GM23338 (cell line): ENCODE measurements around the gene PTPRS. TPM values are rescaled to one million over a fixed set of nuclear protein-coding genes. Genes with fewer than 3 reads are reported as not detected.

Source experiments
- ATAC-seq: fragments of 200-7000 bp; cut with Tn5 transposase; 3 replicates; pipeline ENCODE4 v1.9.1; 2020
- DNase-seq: peaks from one replicate; pipeline ENCODE4 v3.0.0-alpha.2; 2015; ENCODE audit warnings: low spot score
- H2AFZ ChIP-seq: fragments of 200-600 bp; sonication (generic); 2 replicates; pipeline ENCODE4 v1.8.0; 2016; ENCODE audit warnings: antibody characterized with exemption, mild to moderate bottlenecking, moderate library complexity
- H3F3A ChIP-seq: fragments of 200-600 bp; sonication (generic); replicated peaks from 2 replicates; pipeline ENCODE4 v1.8.0; 2017; ENCODE audit warnings: antibody characterized with exemption, mixed run types, low read depth
- H3K27ac ChIP-seq: fragments of 200-600 bp; sonication (generic); 2 replicates; pipeline ENCODE4 v1.6.1; 2016; ENCODE audit warnings: low read depth
- H3K27me3 ChIP-seq: fragments of 200-600 bp; sonication (generic); 2 replicates; pipeline ENCODE4 v1.8.0; 2016; ENCODE audit warnings: mild to moderate bottlenecking, mixed run types, moderate library complexity; ENCODE audit not compliant: insufficient read depth
- H3K36me3 ChIP-seq: fragments of 200-600 bp; sonication (generic); 2 replicates; pipeline ENCODE4 v1.8.0; 2016; ENCODE audit warnings: mild to moderate bottlenecking; ENCODE audit not compliant: insufficient read depth
- H3K4me1 ChIP-seq: fragments of 200-600 bp; sonication (generic); 2 replicates; pipeline ENCODE4 v1.8.0; 2016; ENCODE audit warnings: mild to moderate bottlenecking, moderate library complexity; ENCODE audit not compliant: insufficient read depth
- H3K4me2 ChIP-seq: fragments of 200-600 bp; sonication (generic); 2 replicates; pipeline ENCODE4 v1.7.1; 2017; ENCODE audit warnings: mixed run types
- H3K4me3 ChIP-seq: fragments of 200-600 bp; sonication (generic); 2 replicates; pipeline ENCODE4 v1.6.1; 2016; ENCODE audit warnings: mixed run types
- H3K79me2 ChIP-seq: fragments of 200-600 bp; sonication (generic); replicated peaks from 2 replicates; pipeline ENCODE4 v1.8.0; 2017; ENCODE audit warnings: mild to moderate bottlenecking; ENCODE audit not compliant: insufficient read depth
- H3K9me2 ChIP-seq: fragments of 200-600 bp; sonication (generic); 2 replicates; pipeline ENCODE4 v1.8.0; 2017; ENCODE audit not compliant: insufficient read depth
- H4K20me1 ChIP-seq: fragments of 200-600 bp; sonication (generic); replicated peaks from 2 replicates; pipeline ENCODE4 v1.8.0; 2017; ENCODE audit warnings: mild to moderate bottlenecking; ENCODE audit not compliant: insufficient read depth
- H3K27ac Mint-ChIP-seq: 2 replicates; pipeline ENCODE4 v1.8.0; 2020; ENCODE audit warnings: inconsistent platforms, mild to moderate bottlenecking, moderate library complexity, mixed read lengths
- H3K27me3 Mint-ChIP-seq: 3 replicates; pipeline ENCODE4 v1.8.0; 2022; ENCODE audit warnings: low read depth, mild to moderate bottlenecking, moderate library complexity, mixed read lengths, inconsistent platforms; ENCODE audit not compliant: insufficient read depth, poor library complexity
- H3K36me3 Mint-ChIP-seq: 3 replicates; pipeline ENCODE4 v1.8.0; 2021; ENCODE audit warnings: low read depth, mild to moderate bottlenecking, inconsistent platforms, moderate library complexity, mixed read lengths
- H3K4me1 Mint-ChIP-seq: 3 replicates; pipeline ENCODE4 v1.8.0; 2020; ENCODE audit warnings: mild to moderate bottlenecking, inconsistent platforms, mixed read lengths
- H3K4me3 Mint-ChIP-seq: 3 replicates; pipeline ENCODE4 v1.8.0; 2021; ENCODE audit warnings: moderate library complexity, mild to moderate bottlenecking, inconsistent platforms, mixed read lengths
- H3K9me3 Mint-ChIP-seq: 3 replicates; pipeline ENCODE4 v1.8.0; 2020; ENCODE audit warnings: moderate library complexity, mild to moderate bottlenecking, inconsistent platforms, mixed read lengths
- CREB1 ChIP-seq: fragments of 250-450 bp; sonication (Bioruptor Pico); IDR thresholded peaks from 2 replicates; pipeline ENCODE4 v1.5.0; 2020; ENCODE audit warnings: low read depth, mild to moderate bottlenecking, moderate library complexity
- EZH2phosphoT487 ChIP-seq: fragments of 200-600 bp; sonication (generic); IDR thresholded peaks from one replicate; pipeline ENCODE4 v1.8.1; 2018; ENCODE audit warnings: antibody characterized with exemption; ENCODE audit not compliant: unreplicated experiment
- NANOG ChIP-seq: IDR thresholded peaks from 2 replicates; pipeline ENCODE4 v1.6.1; 2016; ENCODE audit warnings: antibody characterized with exemption, borderline replicate concordance
- POLR2AphosphoS5 ChIP-seq: IDR thresholded peaks from 2 replicates; pipeline ENCODE4 v1.6.1; 2016; ENCODE audit warnings: antibody characterized with exemption, low read depth
- polyA plus RNA-seq: library from polyadenylated mRNA; unstranded; fragments of >200 nt; fragmentation: Nextera tagmentation; extraction: Ambion mirVana; gene quantifications from 2 replicates; pipeline ENCODE4 v1.2.1, GENCODE V29; 2016
- total RNA-seq: library from RNA; depleted of rRNA; stranded (reverse); fragments of >200 nt; shearing (Covaris generic); gene quantifications from 2 replicates; pipeline ENCODE4 v1.2.3, GENCODE V29; 2014
- TF ChIP-seq, protein P1 (sequence below), 2 experiments: fragments of 200-600 bp in 1 of 2; sonication (generic) in 1 of 2; conservative IDR thresholded peaks; 2 replicates each; pipeline versions ENCODE4 v1.5.1 to v1.6.1; 2016 to 2017; ENCODE audit warnings: antibody characterized with exemption in 2 of 2, low read depth in 2 of 2, mild to moderate bottlenecking in 2 of 2, moderate library complexity in 1 of 2
- TF ChIP-seq, protein P2 (sequence below): IDR thresholded peaks from one replicate; pipeline ENCODE4 v1.6.1; 2018; ENCODE audit warnings: antibody characterized with exemption; ENCODE audit not compliant: unreplicated experiment

The PTPRS gene
- total and polyA plus RNA-seq, 2 experiments from 2014 or later: 20.7 to 290 TPM

DNA sequence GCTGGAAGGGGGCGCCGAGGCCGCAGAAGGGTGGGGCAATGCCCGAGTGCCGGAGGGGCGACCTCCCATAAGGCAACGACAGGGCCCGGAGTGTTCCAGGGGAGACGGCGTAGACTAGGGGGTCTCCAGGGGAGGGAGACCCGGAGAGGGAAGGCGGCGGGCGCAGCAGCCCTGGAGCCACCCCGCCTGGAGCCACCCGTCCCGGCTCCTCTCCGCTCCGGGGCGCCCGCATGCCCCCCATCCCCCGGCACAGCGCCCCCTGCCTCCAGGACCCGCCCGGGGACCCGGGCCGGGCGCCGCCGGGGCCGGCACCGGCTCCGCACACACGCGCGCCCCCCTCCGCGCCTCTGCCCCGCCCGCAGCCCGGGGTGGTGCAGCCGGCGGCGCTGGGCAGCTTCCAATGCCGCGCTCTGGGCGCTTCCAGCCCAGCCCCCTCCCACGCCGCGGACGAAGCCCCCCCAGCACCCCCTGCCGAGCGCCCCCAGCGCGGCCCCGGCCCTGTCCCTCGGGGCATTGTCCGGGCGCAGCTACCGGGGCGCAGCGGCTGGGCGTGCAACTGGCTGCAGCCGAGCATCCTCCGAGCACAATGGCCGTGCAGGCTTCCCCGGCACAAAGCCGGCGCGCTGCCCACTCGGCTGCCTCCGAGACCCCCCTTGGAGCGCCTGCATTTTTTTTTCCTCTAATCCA, 519 bp downstream of the PTPRS start:
- Mint-ChIP-seq H3K27me3 (peaks cover 41% of the 10 kb centered on the region), H3K9me3 (peaks cover 10% of the 10 kb centered on the region), H3K4me3 (peak overlapping the region; percentile 79), H3K36me3 (peaks cover 3% of the 10 kb centered on the region; the same call in 1 of the 3 replicates), H3K27ac (peak overlapping the region; percentile 75; the same call in 1 of the 2 replicates), H3K4me1 (peaks cover 36% of the 10 kb centered on the region)
- H3K4me1 ChIP-seq: peaks cover 33% of the 10 kb centered on the region
- peaks cover 43% of the 10 kb centered on the region for H3K79me2 ChIP-seq
- H2AFZ ChIP-seq: no peak overlapping the region
- H3K4me2 ChIP-seq: peak overlapping the region; percentile 99
- H3K27me3 ChIP-seq: peaks cover 21% of the 10 kb centered on the region
- DNase-seq (peak; percentile 61), ATAC-seq (peak; percentile 32)
- no peaks in the 10 kb centered on the region for H3K36me3 ChIP-seq
- peaks cover 29% of the 10 kb centered on the region for H4K20me1 ChIP-seq
- no peaks in the 10 kb centered on the region for H3K9me2 ChIP-seq
- peak overlapping the region; percentile 88 for H3K4me3 ChIP-seq
- TF ChIP-seq, protein P1, sequence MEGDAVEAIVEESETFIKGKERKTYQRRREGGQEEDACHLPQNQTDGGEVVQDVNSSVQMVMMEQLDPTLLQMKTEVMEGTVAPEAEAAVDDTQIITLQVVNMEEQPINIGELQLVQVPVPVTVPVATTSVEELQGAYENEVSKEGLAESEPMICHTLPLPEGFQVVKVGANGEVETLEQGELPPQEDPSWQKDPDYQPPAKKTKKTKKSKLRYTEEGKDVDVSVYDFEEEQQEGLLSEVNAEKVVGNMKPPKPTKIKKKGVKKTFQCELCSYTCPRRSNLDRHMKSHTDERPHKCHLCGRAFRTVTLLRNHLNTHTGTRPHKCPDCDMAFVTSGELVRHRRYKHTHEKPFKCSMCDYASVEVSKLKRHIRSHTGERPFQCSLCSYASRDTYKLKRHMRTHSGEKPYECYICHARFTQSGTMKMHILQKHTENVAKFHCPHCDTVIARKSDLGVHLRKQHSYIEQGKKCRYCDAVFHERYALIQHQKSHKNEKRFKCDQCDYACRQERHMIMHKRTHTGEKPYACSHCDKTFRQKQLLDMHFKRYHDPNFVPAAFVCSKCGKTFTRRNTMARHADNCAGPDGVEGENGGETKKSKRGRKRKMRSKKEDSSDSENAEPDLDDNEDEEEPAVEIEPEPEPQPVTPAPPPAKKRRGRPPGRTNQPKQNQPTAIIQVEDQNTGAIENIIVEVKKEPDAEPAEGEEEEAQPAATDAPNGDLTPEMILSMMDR (conservative IDR thresholded peaks at IDR 0.05; ENCODE audit: low read depth in 2 of 2): peak in 1 of 2 experiments; percentile 26; a peak in 1 of 4 replicates
- TF ChIP-seq, protein P2, sequence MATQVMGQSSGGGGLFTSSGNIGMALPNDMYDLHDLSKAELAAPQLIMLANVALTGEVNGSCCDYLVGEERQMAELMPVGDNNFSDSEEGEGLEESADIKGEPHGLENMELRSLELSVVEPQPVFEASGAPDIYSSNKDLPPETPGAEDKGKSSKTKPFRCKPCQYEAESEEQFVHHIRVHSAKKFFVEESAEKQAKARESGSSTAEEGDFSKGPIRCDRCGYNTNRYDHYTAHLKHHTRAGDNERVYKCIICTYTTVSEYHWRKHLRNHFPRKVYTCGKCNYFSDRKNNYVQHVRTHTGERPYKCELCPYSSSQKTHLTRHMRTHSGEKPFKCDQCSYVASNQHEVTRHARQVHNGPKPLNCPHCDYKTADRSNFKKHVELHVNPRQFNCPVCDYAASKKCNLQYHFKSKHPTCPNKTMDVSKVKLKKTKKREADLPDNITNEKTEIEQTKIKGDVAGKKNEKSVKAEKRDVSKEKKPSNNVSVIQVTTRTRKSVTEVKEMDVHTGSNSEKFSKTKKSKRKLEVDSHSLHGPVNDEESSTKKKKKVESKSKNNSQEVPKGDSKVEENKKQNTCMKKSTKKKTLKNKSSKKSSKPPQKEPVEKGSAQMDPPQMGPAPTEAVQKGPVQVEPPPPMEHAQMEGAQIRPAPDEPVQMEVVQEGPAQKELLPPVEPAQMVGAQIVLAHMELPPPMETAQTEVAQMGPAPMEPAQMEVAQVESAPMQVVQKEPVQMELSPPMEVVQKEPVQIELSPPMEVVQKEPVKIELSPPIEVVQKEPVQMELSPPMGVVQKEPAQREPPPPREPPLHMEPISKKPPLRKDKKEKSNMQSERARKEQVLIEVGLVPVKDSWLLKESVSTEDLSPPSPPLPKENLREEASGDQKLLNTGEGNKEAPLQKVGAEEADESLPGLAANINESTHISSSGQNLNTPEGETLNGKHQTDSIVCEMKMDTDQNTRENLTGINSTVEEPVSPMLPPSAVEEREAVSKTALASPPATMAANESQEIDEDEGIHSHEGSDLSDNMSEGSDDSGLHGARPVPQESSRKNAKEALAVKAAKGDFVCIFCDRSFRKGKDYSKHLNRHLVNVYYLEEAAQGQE: no peak
- peak overlapping the region; percentile 72 for H3K27ac ChIP-seq
- 0 out of 2 replicates have a peak, but pooled peaks cover 6% of the 10 kb centered on the region for H3F3A ChIP-seq

DNA sequence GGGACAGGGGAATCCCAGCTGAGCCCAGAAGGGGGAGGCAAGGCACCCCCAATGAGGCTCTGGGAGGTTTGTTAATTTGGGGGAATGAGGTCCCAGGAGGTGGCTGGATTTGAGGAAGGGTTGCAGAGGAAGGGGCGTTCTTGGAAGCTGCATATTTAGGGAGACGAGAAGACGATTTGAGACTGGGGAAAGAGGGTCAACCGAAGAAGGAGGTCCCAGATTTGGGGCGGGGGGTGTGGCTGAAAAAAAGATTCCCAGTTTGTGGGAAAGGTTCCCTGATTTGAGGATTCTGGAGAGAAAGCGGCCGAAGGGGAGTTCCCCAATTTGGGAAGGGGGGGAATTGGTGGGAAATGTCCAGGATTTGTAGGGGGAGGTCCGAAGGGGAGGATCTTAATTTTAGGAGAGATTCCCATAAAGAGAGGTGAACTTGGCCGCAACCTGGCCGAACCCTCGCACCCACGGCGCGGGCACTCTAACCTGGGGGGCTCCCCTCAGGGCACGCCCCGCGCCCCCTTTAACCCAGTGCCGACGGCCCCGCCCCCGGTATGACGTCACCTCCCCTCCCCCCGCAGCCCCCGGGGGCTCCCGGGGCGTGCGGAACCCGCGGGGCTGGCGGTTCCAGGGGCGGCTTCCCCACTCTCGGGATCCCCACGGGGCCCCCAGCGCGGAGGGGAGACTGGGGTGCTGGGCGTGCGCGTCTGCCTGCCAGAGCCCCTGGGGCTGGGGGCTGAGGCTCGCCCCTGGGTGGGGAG, 1.2 kb downstream of the PTPRS start:
- peaks cover 21% of the 10 kb centered on the region for H3K27me3 ChIP-seq
- Mint-ChIP-seq H3K4me3 (peak overlapping the region; percentile 92), H3K27me3 (peaks cover 41% of the 10 kb centered on the region), H3K4me1 (peaks cover 36% of the 10 kb centered on the region), H3K27ac (peak overlapping the region; percentile 90), H3K9me3 (peaks cover 10% of the 10 kb centered on the region), H3K36me3 (peaks cover 3% of the 10 kb centered on the region; the same call in 1 of the 3 replicates)
- ATAC-seq (peak; percentile 6), DNase-seq (no peak)
- H3K4me2 ChIP-seq: peak overlapping the region; percentile 99
- H2AFZ ChIP-seq: no peak overlapping the region
- H3K27ac ChIP-seq: peak overlapping the region; percentile 63; the same call in 1 of the 2 replicates
- H3K36me3 ChIP-seq: no peaks in the 10 kb centered on the region
- H3K79me2 ChIP-seq: peaks cover 50% of the 10 kb centered on the region
- peaks cover 36% of the 10 kb centered on the region for H4K20me1 ChIP-seq
- peaks cover 33% of the 10 kb centered on the region for H3K4me1 ChIP-seq
- H3K9me2 ChIP-seq: no peaks in the 10 kb centered on the region
- H3F3A ChIP-seq: 0 out of 2 replicates have a peak, but pooled peaks cover 6% of the 10 kb centered on the region
- H3K4me3 ChIP-seq: peak overlapping the region; percentile 88
- no peak for TF ChIP-seq NANOG
- TF ChIP-seq EZH2phosphoT487: no peak
- peak; percentile 91 for TF ChIP-seq CREB1 (CRISPR knock-in tag)
- peak; percentile 20; the same call in 1 of the 2 replicates for TF ChIP-seq POLR2AphosphoS5
